ENCODE results near the gene ZBTB46.
"Not testable (repeated sequence)": the region's sequence is repeated elsewhere in the genome, so short reads cannot be mapped to it uniquely, and the experiment has no call there.

The ZBTB46 gene

GRCh38 chr20:63782051-63782471, 49.0 kb downstream of the ZBTB46 start:
- no peak for TF ChIP-seq CTCF (conservative IDR thresholded peaks at IDR 0.05; ENCODE audit: low read depth, low read length)
- no peak overlapping the region for H3K4me3 ChIP-seq (ENCODE audit: low read depth, low read length)
- DNase-seq (ENCODE audit: low read depth) = no peak

DNA sequence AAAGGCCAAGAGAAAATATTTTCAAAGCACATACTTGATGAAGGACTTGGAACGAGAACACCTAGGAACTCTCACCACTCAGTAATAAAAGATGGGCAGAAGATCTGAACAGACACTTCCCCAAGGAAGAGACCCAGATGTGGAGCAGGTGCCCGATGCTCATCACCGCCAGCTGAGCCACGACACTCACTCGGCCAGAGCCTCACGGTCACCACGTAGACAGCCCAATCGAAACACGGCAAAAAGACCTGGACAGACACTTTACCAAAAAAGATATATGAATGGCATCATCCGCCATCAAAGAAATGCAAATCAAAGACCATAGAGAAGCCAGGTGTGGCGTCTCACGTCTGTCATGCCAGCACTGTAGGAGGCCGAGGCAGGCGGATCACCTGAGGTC, 49.9 kb downstream of the ZBTB46 start:
- H3K4me3 ChIP-seq (ENCODE audit: low read depth, low read length) = no peak overlapping the region
- no peak for DNase-seq (ENCODE audit: low read depth)
- no peak for TF ChIP-seq CTCF (conservative IDR thresholded peaks at IDR 0.05; ENCODE audit: low read depth, low read length)

DNA sequence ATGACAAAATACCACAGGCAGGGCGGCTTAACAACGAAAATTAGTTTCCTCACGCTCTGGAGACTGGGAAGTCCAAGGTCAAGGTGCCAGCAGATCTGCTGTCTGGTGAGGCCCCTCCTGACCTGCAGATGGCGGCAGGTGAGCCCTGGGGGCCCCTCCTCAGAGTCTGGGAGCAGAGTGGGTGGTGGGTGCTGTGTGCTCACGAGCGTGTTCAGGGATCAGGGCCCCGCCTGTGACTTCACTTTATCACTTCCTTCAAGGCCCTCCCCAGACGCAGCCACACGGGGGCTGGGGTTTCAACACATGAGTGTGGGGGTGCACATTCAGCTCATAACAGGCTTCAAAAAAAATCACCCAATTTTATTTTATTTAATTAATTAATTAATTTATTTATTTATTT, 52.2 kb downstream of the ZBTB46 start:
- no peak overlapping the region for H3K4me3 ChIP-seq (ENCODE audit: low read depth, low read length)
- DNase-seq (ENCODE audit: low read depth) = no peak
- peak; percentile 7 for TF ChIP-seq CTCF (conservative IDR thresholded peaks at IDR 0.05; ENCODE audit: low read depth, low read length)

DNA sequence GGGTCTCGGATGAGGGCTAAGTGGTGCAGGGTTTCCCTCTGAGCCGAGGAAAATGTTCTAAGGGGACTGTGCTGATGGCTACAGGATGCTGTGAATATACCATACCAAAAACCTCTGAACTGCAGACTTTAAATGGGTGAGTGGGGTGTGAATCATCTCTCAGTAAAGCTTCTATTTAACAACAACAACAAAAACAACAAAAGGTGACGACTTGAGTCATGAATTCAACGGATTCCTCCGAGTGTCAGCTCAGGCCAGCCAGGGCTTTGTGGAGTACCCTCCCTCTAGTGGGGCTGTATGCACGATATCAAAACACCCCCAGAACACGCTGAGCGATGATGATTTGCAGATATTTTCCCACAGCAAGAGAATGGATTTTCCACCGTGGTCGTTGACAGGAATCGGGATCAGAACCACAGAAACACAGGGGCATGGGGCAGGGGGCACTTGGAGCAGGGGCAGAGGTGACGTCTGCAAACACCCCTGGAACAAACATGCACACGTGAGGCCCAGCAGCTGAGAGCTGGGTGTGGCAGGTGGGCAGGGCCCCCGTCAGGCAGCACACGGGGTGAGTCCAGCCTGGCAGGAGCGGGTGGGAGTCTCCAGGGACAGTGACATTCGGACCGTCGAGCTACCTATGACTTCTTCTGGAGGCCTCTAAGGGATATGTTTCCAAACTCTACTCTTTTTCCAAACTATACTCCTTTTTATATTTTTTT, 52.9 kb downstream of the ZBTB46 start:
- DNase-seq (ENCODE audit: low read depth) = peak; percentile 44
- no peak overlapping the region for H3K4me3 ChIP-seq (ENCODE audit: low read depth, low read length)
- no peak for TF ChIP-seq CTCF (conservative IDR thresholded peaks at IDR 0.05; ENCODE audit: low read depth, low read length)

DNA sequence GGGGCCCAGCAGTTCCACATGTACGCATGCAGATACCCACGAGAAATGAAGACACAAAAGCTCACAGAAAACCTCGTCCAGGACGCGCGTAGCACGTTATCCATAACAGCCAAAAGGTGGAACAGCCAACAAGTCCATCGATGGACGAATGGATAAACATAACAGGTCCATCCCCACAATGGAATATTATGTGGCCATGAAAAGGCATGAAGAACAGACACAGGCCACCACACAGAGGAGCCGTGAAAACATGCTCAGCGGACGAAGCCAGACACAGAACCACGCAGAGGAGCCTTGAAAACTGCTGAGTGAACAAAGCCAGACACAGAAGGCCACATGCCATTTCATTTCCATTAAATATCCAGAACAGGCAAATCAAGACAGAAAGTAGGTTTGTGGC, 53.5 kb downstream of the ZBTB46 start:
- no peak overlapping the region for H3K4me3 ChIP-seq (ENCODE audit: low read depth, low read length)
- no peak for TF ChIP-seq CTCF (conservative IDR thresholded peaks at IDR 0.05; ENCODE audit: low read depth, low read length)
- no peak for DNase-seq (ENCODE audit: low read depth)

DNA sequence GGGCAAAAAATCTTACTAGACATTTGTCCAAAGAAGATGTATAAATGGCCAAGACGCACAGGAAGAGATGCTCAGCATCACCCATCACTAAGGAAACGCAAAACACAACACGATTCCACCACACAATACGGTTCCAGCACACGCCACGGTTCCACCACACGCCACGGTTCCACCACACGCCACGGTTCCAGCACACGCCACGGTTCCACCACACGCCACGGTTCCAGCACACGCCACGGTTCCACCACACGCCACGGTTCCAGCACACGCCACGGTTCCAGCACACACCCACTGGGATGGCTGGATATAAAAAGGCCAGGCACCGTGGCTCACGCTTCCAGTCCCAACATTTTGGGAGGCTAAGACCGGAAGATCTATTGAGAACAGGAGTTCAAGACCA, 54.2 kb downstream of the ZBTB46 start:
- DNase-seq (ENCODE audit: low read depth) = not testable (repeated sequence)

GRCh38 chr20:63775096-63775978, 55.7 kb downstream of the ZBTB46 start:
- peak overlapping the region; percentile 41 for H3K4me3 ChIP-seq (ENCODE audit: low read depth, low read length)
- TF ChIP-seq CTCF (conservative IDR thresholded peaks at IDR 0.05; ENCODE audit: low read depth, low read length) = peak; percentile 82
- DNase-seq (ENCODE audit: low read depth) = peak; percentile 53

More for the DNA sequence above, 54.2 kb downstream of the ZBTB46 start:
- not testable (repeated sequence) for H3K4me3 ChIP-seq (ENCODE audit: low read depth, low read length)

Data from choroid plexus epithelial cell (primary cell).